HG03108 (cell line): ENCODE results near the gene SORBS1.

Experiments used
- ATAC-seq: cut with Tn5 transposase; IDR thresholded peaks from one replicate; pipeline ENCODE4 v1.9.1; 2021; ENCODE audit warnings: moderate library complexity; ENCODE audit not compliant: unreplicated experiment

SORBS1 gene

GRCh38 chr10:95517536-95518454, 43.4 kb downstream of the SORBS1 start:
- no peak for ATAC-seq

GRCh38 chr10:95516774-95517373, 44.3 kb downstream of the SORBS1 start:
- ATAC-seq = no peak

- ATAC-seq = no peak
These were observed 47.2 kb downstream of the SORBS1 start for GRCh38 chr10:95513941-95514392.

GRCh38 chr10:95513008-95513589, 48.1 kb downstream of the SORBS1 start:
- ATAC-seq = no peak

- no peak for ATAC-seq
These were observed 49.9 kb downstream of the SORBS1 start for GRCh38 chr10:95511314-95511713.

GRCh38 chr10:95509251-95509650, 51.9 kb downstream of the SORBS1 start:
- no peak for ATAC-seq

- no peak for ATAC-seq
These were observed 52.4 kb downstream of the SORBS1 start for GRCh38 chr10:95508730-95509129.

GRCh38 chr10:95506056-95506737, 55.0 kb downstream of the SORBS1 start:
- ATAC-seq = no peak

- no peak for ATAC-seq
These were observed 55.5 kb downstream of the SORBS1 start for GRCh38 chr10:95505641-95506040.

- ATAC-seq = no peak
These were observed 56.0 kb downstream of the SORBS1 start for GRCh38 chr10:95505084-95505610.

- no peak for ATAC-seq
These were observed 56.9 kb downstream of the SORBS1 start for GRCh38 chr10:95504246-95504691.

- no peak for ATAC-seq
These were observed 57.6 kb downstream of the SORBS1 start for GRCh38 chr10:95503526-95503925.

GRCh38 chr10:95503001-95503400, 58.2 kb downstream of the SORBS1 start:
- no peak for ATAC-seq

GRCh38 chr10:95502377-95502776, 58.8 kb downstream of the SORBS1 start:
- ATAC-seq = no peak

GRCh38 chr10:95501203-95502094, 59.7 kb downstream of the SORBS1 start:
- ATAC-seq = no peak

GRCh38 chr10:95500649-95501048, 60.5 kb downstream of the SORBS1 start:
- ATAC-seq = no peak

- ATAC-seq = no peak
These were observed 61.1 kb downstream of the SORBS1 start for GRCh38 chr10:95500097-95500496.

- no peak for ATAC-seq
These were observed 61.6 kb downstream of the SORBS1 start for GRCh38 chr10:95499482-95499989.

GRCh38 chr10:95496951-95497350, 64.2 kb downstream of the SORBS1 start:
- ATAC-seq = no peak
